A204.1 (cell line): Measurements from ENCODE around the gene SNURF.
"Not testable (repeated sequence)": the region's sequence is repeated elsewhere in the genome, so short reads cannot be mapped to it uniquely, and the experiment has no call there.

Experiments
- FAIRE-seq: peaks from 2 replicates; lab custom pipeline; 2012; peaks lifted over from hg19 to GRCh38; lab: Jason Lieb, UNC

SNURF gene

GRCh38 chr15:24954783-24955530 is at the start of gene SNURF, which contains the start of gene SNRPN:
SNURF (plus strand) TSS chr15:24954987; CDS start chr15:24955049, 62 bp downstream.
SNRPN (plus strand) TSS chr15:24954987; CDS start chr15:24974454, 19,467 bp downstream.
- FAIRE-seq, result no peak

DNA sequence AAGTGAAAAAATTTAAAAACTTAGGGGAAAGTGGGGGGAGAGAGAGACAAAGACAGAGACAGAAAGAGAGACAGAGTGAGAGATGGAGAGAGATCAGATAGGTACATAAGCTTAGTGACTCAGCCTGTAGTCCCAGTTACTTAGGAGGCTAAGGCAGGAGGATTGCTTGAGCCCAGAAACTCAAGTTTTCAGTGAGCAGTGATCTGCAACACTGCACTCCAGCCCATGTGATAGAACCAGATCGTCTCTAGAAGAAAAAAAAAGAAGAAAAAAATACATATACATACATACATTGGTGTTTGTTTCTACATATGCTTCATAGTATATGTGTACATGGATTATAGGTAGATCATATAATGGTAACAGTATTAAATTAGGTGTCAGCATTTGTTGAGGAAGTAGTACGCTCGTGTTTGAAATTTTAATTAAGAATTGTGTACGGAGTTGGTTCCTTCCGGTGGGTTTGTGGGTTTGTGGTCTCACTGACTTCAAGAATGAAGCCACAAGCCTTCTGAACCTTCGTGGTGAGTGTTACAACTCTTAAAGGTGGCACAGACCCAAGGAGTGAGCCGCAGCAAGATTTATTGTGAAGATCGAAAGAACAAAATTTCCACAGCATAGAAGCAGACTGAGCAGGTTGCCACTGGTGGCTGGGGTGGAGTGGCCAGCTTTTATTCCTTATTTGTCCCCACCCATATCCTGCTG is 38.3 kb upstream of the SNURF start:
- no peak for FAIRE-seq

DNA sequence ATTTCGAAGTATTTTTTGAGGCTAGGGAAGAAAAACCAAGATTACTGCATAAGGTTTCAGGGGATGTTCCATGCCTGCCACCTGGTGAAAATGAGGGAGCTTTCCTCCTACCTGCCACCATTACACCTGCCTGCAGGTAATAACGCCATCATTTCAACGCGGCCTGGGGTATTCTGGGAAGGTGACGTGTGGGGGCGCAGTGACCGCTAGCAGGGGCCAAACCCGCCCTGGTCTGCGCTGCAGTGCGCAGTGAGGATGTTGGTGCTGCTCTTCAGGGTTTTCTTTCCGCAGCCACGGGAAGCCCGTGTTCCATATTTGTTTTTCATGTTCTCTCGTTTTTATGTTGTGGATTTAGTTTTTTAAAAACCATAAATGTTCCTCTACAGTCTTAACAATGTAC is 37.4 kb upstream of the SNURF start:
- FAIRE-seq, result no peak

- FAIRE-seq, result no peak
These were observed 35.3 kb upstream of the SNURF start for GRCh38 chr15:24919446-24919845.

GRCh38 chr15:24922781-24923180 is 32.0 kb upstream of the SNURF start:
- not testable (repeated sequence) for FAIRE-seq

GRCh38 chr15:24924153-24924552 is 30.6 kb upstream of the SNURF start:
- no peak for FAIRE-seq

DNA sequence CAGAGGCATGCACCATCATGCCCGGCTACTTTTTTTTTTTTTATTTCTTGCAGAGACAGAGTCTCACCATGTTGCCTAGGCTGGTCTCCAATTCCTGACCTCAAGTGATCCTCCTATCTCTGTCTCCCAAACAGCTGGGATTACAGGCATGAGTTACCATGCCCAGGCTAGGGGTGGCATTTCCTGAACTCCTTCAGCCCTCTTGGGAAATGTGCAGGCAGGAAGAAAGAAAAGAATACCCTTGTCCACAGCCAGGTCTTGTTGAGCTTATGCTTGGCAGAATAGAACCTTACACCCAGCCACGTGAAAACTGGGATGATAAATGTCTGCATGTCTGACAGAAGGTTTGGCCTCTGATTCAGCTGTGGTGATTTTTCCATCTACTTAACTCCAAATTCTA is 30.2 kb upstream of the SNURF start:
- FAIRE-seq, result no peak

DNA sequence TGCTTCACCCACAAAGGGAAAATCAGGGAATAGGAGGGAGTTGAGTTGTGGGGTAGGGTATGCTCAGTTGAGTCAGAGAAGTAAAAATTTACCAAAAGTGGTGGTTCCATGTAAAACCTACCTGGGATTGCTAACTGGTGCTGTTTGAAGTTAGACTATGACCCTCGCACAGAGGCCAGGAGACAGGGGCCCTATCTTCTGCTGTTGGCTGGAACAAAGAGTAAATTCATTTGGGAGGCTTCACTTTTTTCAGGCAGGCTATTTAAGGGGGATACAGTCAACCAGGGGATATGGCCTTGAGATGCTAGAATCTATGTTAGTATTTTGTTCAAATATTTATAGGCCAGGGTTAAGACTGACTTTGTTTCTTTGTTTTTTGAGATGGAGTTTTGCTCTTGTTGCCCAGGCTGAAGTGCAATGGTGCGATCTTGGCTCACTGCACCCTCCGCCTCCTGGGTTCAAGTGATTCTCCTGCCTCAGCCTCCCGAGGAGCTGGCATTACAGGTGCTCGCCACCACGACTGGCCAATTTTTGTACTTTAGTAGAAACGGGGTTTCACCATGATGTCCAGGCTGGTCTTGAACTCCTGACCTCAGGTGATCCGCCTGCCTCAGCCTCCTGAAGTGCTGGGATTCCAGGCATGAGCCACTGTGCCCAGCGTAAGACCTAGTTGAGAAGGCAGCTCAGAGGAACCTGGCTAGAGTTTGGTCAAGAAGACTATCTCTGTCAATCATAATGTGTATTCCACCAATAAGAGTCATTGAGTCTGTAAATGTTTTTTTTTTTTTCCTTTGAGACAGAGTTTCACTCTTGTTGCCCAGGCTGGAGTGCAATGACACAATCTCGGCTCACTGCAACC is 22.7 kb upstream of the SNURF start:
- not testable (repeated sequence) for FAIRE-seq

DNA sequence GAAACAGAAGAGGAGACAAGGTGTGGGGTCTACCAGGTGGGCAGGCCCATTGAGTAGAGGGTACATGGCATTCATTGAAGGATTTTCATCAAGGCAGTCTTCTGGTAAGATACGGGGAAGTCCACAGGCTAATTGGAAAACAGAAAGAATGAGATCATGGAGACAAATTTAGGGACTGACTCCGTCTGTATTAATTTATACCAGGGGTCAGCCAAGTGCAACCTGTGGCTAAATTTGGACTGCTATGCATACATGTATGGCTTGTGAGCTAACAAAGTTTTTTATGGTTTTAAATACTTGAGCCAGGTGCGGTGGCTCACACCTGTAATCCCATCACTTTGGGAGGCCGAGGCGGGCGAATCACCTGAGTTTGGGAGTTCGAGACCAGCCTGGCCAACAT is 21.1 kb upstream of the SNURF start:
- FAIRE-seq, result no peak

DNA sequence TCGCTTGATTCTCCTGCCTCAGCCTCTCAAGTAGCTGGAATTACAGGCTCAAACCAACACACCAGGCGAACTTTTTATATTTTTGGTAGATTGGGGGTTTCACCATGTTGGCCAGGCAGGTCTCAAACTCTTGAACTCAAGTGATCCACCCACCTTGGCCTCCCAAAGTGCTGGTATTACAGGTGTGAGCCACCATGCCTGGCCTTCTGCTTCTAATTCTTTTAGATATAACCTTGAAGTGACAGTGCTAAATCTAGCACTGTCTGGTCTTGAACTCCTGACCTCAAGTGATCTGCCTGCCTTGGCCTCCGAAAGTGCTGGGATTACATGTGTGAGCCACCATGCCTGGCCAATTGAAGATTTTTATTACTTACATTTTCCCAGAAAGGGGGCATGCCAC is 16.6 kb upstream of the SNURF start:
- not testable (repeated sequence) for FAIRE-seq

- FAIRE-seq, result no peak
These were observed 14.6 kb upstream of the SNURF start for GRCh38 chr15:24940236-24940635.

DNA sequence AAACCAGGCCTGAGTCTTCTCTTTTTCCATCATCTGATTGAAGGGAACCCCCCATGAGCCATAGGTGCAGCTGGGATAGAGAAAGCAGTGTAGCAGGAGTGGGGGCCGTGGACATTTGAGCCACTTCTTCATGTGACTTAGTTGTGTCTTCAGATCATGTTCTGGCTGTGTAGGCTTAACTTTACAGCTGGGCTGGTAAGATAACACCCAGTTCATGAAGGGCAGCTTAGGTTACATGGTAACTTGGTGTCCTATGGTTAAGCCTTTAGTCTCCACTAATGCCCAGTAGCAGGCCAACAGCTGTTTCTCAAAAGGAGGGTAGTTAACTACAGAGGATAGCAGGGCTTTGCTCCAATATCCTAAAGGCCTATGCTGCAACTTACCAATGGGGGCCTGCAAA is 11.4 kb upstream of the SNURF start:
- no peak for FAIRE-seq

GRCh38 chr15:24944954-24945353 is 9.8 kb upstream of the SNURF start:
- FAIRE-seq, result no peak

- FAIRE-seq, result no peak
These were observed 9.1 kb upstream of the SNURF start for GRCh38 chr15:24945711-24946110.

DNA sequence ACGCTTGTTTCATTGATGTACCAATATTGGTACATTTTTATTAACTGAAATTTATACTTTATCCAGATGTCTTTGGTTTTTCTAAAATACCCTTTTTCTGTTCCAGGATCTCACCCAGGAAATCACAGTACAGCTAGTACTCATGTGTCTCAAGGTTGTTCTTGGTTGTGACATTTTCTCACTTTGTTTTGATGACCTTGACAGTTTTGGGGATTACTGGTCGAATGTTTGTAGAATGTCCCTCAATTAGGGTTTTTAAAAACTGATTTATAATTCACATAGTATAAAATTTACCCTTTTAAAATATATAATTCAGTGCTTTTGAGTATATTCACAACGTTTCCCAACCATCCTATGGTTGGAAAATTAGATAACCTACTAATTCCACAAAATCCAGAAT is 6.3 kb upstream of the SNURF start:
- FAIRE-seq, result no peak

- no peak for FAIRE-seq
These were observed 739 bp downstream of the SNURF start for GRCh38 chr15:24955531-24955921.

DNA sequence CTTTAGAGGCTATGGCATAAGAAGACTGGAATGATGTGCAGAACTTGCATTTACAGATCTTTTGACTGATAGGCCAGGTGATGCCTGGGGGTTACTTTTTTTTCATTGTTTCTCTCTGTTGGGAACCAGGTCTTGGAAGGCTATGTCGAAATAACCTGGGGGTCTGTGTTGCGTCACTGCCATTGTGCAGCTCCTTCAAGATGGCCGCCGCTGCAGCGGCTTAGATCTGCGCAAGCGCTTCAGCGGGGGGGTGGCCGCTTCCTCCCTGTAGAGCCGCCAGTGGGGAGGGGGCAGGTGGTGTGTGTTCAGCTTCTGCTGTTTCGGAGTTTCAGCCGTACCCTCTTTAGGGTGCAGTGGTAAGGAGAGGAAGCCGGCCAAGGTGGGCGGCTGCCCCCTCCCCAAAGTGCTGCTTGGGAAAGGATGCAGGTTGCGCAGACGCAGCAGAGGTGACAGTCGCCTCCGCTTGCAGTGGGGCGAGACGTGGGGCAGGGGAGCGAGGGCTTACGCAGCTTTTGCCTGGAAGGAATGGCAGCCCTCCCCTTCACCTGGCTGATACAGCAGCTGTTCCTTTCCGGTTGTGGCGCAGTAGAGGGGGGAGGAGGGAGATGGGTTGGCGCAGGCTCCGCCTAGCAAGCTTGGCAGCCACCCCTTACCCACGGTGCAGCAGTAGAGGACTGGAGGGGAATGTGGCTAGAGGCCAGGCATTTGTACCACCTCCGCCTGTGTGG is 1.5 kb downstream of the SNURF start:
- no peak for FAIRE-seq

GRCh38 chr15:24957691-24958090 is 2.9 kb downstream of the SNURF start:
- no peak for FAIRE-seq

DNA sequence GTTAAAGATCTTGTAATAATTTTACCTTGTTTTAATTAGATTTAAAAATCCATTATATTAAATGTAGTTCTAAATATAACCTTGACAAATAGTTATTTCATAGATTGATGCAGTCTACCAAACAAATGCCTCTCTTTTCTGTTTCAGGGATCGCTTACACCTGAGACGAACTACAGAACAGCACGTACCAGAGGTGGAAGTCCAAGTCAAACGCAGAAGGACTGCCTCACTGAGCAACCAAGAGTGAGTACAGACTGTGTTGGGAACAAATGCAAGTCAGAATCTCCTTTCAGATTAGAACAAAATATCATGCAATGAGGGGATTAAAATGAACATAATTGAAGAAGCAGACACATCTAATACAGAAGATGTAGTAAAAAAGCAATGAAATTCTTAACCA is 7.2 kb downstream of the SNURF start:
- FAIRE-seq, result no peak

- FAIRE-seq, result no peak
These were observed 8.1 kb downstream of the SNURF start for GRCh38 chr15:24962880-24963279.

DNA sequence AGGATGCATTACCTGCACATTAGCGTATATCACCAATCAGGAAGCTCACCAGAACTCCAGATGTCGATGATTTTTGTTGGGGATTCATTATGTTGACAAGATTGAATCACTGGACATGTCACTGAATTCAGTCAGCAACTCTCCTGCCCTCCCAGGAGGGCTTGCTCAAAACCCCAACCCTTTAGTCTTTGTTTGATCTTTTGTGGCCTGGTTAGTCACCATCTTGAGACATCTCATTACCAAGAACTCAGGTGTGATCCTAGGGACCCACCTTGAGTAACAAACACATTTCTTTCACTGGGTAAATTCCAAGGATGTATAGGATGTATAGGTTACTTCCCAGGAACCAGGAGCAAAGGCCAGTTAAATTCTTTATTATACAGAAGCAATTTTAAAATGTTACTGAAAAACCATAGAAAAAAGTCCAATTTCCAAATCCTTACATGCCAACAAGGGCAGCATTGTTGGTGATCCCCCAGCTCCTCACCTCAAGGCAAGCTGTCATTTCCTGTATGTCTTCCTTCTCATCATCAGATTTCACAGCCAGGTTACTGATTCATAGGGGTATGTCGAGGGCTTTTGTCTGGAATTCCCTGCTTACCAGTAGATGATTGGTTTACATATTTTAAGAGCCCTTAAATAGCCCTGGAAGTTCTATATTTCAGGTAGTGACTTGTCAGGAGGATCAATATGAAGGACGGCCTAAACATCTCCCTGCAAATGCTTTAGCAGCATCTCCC is 11.7 kb downstream of the SNURF start:
- FAIRE-seq, result no peak
